Endothelial cell of umbilical vein (primary cell): ENCODE results near the gene PHACTR2. TPM values are rescaled to one million over a fixed set of nuclear protein-coding genes. Genes with fewer than 3 reads are reported as not detected.

Source experiments
- BruUV-seq: library from RNA; stranded (reverse); fragments of 400-500 nt; replicated peaks from 2 replicates; lab custom pipeline; 2021; lab: Mats Ljungman, UMichigan
- CTCF ChIA-PET: fragments of 300-600, 350-600 bp; sonication (Branson Sonifier 250); formaldehyde crosslinking; loops from one replicate; lab custom pipeline; 2021; ENCODE audit warnings: antibody characterized with exemption, inconsistent platforms; lab: Charles Lee
- POLR2A ChIA-PET: fragments of 300-600, 350-600 bp; sonication (Branson Sonifier 250); formaldehyde crosslinking; loops from one replicate; lab custom pipeline; 2021; ENCODE audit warnings: antibody characterized with exemption, inconsistent platforms; lab: Charles Lee
- DNase-seq: peaks from one replicate; pipeline ENCODE4 v3.0.0-alpha.2; 2011; ENCODE audit warnings: low read depth, low spot score
- FAIRE-seq: peaks from 2 replicates; lab custom pipeline; 2011; peaks lifted over from hg19 to GRCh38; lab: Jason Lieb, UNC
- H2AFZ ChIP-seq: 2 replicates; pipeline ENCODE4 v1.6.0; 2012; ENCODE audit warnings: low read depth, low read length, control low read depth, inconsistent platforms
- H3K27ac ChIP-seq: 2 replicates; pipeline ENCODE4 v1.5.1; 2011; ENCODE audit warnings: low read depth, mild to moderate bottlenecking, control low read depth, low read length, moderate library complexity; ENCODE audit not compliant: insufficient read depth
- H3K27me3 ChIP-seq, 2 experiments: 2 replicates each; pipeline versions ENCODE4 v1.6.0 to v1.6.1; 2011; ENCODE audit warnings: low read length in 2 of 2, mixed read lengths in 1 of 2; ENCODE audit not compliant: control insufficient read depth in 2 of 2, insufficient read depth in 2 of 2
- H3K36me3 ChIP-seq, 2 experiments: 2 replicates in 1 of 2; 3 replicates in 1 of 2; pipeline ENCODE4 v1.5.1; 2011; ENCODE audit warnings: low read length in 2 of 2, mild to moderate bottlenecking in 1 of 2, moderate library complexity in 1 of 2; ENCODE audit not compliant: control insufficient read depth in 2 of 2, insufficient read depth in 2 of 2; ENCODE audit errors: extremely low read depth in 1 of 2
- H3K4me1 ChIP-seq: 3 replicates; pipeline ENCODE4 v1.5.1; 2011; ENCODE audit warnings: mild to moderate bottlenecking, low read length; ENCODE audit not compliant: control insufficient read depth, insufficient read depth; ENCODE audit errors: extremely low read depth
- H3K4me2 ChIP-seq: 2 replicates; pipeline ENCODE4 v1.6.1; 2011; ENCODE audit warnings: low read length, control low read depth, mixed read lengths; ENCODE audit not compliant: insufficient read depth
- H3K4me3 ChIP-seq, 3 experiments: fragments of 200-600 bp in 1 of 3; sonication (generic), shearing (Covaris generic) in 1 of 3; replicated peaks in 1 of 3; 2 replicates each; pipeline ENCODE4 v1.5.1; 2011 to 2016; ENCODE audit warnings: control low read depth in 3 of 3, low read length in 3 of 3, mild to moderate bottlenecking in 2 of 3, inconsistent platforms in 1 of 3, low read depth in 1 of 3, moderate library complexity in 1 of 3; ENCODE audit not compliant: insufficient read depth in 1 of 3
- H3K79me2 ChIP-seq: 2 replicates; pipeline ENCODE4 v1.6.0; 2012; ENCODE audit warnings: low read length, inconsistent platforms; ENCODE audit not compliant: control insufficient read depth, insufficient read depth
- H3K9ac ChIP-seq: replicated peaks from 2 replicates; pipeline ENCODE3; 2011; ENCODE audit warnings: low read length, control low read depth; ENCODE audit not compliant: insufficient read depth; ENCODE audit errors: extremely low read depth
- H3K9me1 ChIP-seq: replicated peaks from 3 replicates; pipeline ENCODE4 v1.6.0; 2011; ENCODE audit warnings: mild to moderate bottlenecking, low read length; ENCODE audit not compliant: control insufficient read depth, insufficient read depth; ENCODE audit errors: extremely low read depth
- H3K9me3 ChIP-seq: replicated peaks from 2 replicates; pipeline ENCODE4 v1.5.1; 2012; ENCODE audit warnings: low read length, inconsistent platforms; ENCODE audit not compliant: control insufficient read depth, insufficient read depth
- H4K20me1 ChIP-seq: replicated peaks from 2 replicates; pipeline ENCODE3; 2011; ENCODE audit warnings: mild to moderate bottlenecking, low read length; ENCODE audit not compliant: control insufficient read depth, insufficient read depth; ENCODE audit errors: extremely low read depth
- CTCF ChIP-seq, 2 donors: IDR thresholded peaks; 1 replicate in 1 of 2; 2 replicates in 1 of 2; pipeline ENCODE4 v1.5.1; 2011; ENCODE audit warnings: low read length in 2 of 2, mild to moderate bottlenecking in 2 of 2, moderate library complexity in 2 of 2, control low read depth in 1 of 2, inconsistent platforms in 1 of 2, low read depth in 1 of 2; ENCODE audit not compliant: insufficient read depth in 1 of 2; ENCODE audit errors: extremely low read depth in 1 of 2
- EZH2 ChIP-seq: IDR thresholded peaks from 2 replicates; pipeline ENCODE4 v1.6.1; 2012; ENCODE audit warnings: borderline replicate concordance, low read depth, mild to moderate bottlenecking, moderate library complexity, low read length, inconsistent platforms; ENCODE audit not compliant: severe bottlenecking
- FOS ChIP-seq: IDR thresholded peaks from 2 replicates; pipeline ENCODE4 v1.6.1; 2011; ENCODE audit warnings: mild to moderate bottlenecking, low read length, moderate library complexity, borderline replicate concordance; ENCODE audit not compliant: insufficient read depth
- GATA2 ChIP-seq: IDR thresholded peaks from 2 replicates; pipeline ENCODE4 v1.7.0; 2011; ENCODE audit warnings: low read depth, mild to moderate bottlenecking, moderate library complexity, mixed read lengths, low read length; ENCODE audit not compliant: insufficient read length, insufficient read depth
- JUN ChIP-seq: IDR thresholded peaks from 2 replicates; pipeline ENCODE4 v1.6.1; 2011; ENCODE audit warnings: borderline replicate concordance, low read depth; ENCODE audit not compliant: insufficient read length, insufficient read depth
- MAX ChIP-seq: IDR thresholded peaks from 2 replicates; pipeline ENCODE4 v1.6.1; 2011; ENCODE audit not compliant: insufficient read depth, insufficient read length
- MYC ChIP-seq: IDR thresholded peaks from one replicate; pipeline ENCODE4 v1.6.1; 2011; ENCODE audit warnings: mild to moderate bottlenecking, low read depth, low read length
- POLR2A ChIP-seq: IDR thresholded peaks from 2 replicates; pipeline ENCODE4 v1.6.1; 2012; ENCODE audit warnings: low read depth, mild to moderate bottlenecking, control low read depth, low read length
- POLR2AphosphoS5 ChIP-seq: IDR thresholded peaks from 2 replicates; pipeline ENCODE4 v1.6.1; 2012; ENCODE audit warnings: low read depth, mild to moderate bottlenecking, control low read depth, low read length, moderate library complexity; ENCODE audit not compliant: insufficient read depth
- dilution Hi-C: fragments of 300-500 bp; cut with MboI; formaldehyde crosslinking; loops from one replicate; pipeline ENCODE4 v1.15.0; 2019; ENCODE audit warnings: low sequenced_read_pairs; ENCODE audit not compliant: extremely low pct_ligation_motif_present
- intact Hi-C: fragments of 100-400 bp; cut with micrococcal nuclease; formaldehyde crosslinking; loops from one replicate; pipeline ENCODE4 v1.10.0; 2022
- polyA plus RNA-seq, 4 experiments: library from polyadenylated mRNA; depleted of rRNA in 3 of 4; stranded (reverse) in 3 of 4; unstranded in 1 of 4; fragments of >200 nt; gene quantifications; 2 replicates each; pipeline versions ENCODE4 v1.2.1 to v1.2.3, GENCODE V29; 2011 to 2012; ENCODE audit warnings: missing spikeins in 1 of 4
- total RNA-seq: library from RNA; stranded (reverse); gene quantifications from 2 replicates; pipeline ENCODE4 v1.2.3, GENCODE V29; 2021

PHACTR2 gene
- total and polyA plus RNA-seq, 2 donors (not counting 3 experiments of a cell fraction or from before 2014, with no cell fraction given): 16.3 to 178 TPM

- intact Hi-C loops (loop anchor here (5.0 kb wide), 1 partner anchor 181 kb away; no protein-coding TSS in a partner anchor), dilution Hi-C loops (no loop called here)
- POLR2A ChIA-PET: no interaction called here
- Histone ChIP-seq H3K4me3 (no peak overlapping the region), H4K20me1 (no peaks in the 10 kb centered on the region), H3K9me3 (no peaks in the 10 kb centered on the region), H3K27ac (no peak overlapping the region), H3K79me2 (peaks cover 2% of the 10 kb centered on the region), H2AFZ (no peak overlapping the region), H3K4me2 (no peak overlapping the region), H3K36me3 (peaks cover 7 to 8% of the 10 kb centered on the region in 2 experiments), H3K9ac (no peak overlapping the region), H3K27me3 (no peaks in the 10 kb centered on the region), H3K9me1 (no peaks in the 10 kb centered on the region), H3K4me1 (peaks cover 33% of the 10 kb centered on the region)
- peak; percentile 26 for FAIRE-seq
- CTCF ChIA-PET: interaction anchor here (1.7 to 1.8 kb wide), 2 partner anchors 84 to 183 kb away, joined by 4 to 6 read pairs; partner anchors contain the start of gene LTV1
- BruUV-seq: no TSS peak
- DNase-seq: no peak
- TF ChIP-seq MAX: no peak
- TF ChIP-seq FOS: no peak
- TF ChIP-seq JUN: no peak
- no peak for TF ChIP-seq GATA2
- TF ChIP-seq CTCF (IDR thresholded peaks at IDR 0.05; ENCODE audit: extremely low read depth in 1 of 2, insufficient read depth in 1 of 2, low read depth in 1 of 2, low read length in 2 of 2): no peak
- TF ChIP-seq POLR2A: no peak
- TF ChIP-seq MYC: no peak
- TF ChIP-seq POLR2AphosphoS5: no peak
- TF ChIP-seq EZH2: no peak
These were observed 80.8 kb downstream of the PHACTR2 start for GRCh38 chr6:143758551-143758950.
